Esophagus squamous epithelium (tissue), 4 donors: ENCODE data around the gene CCNL2.

Experiments
- CTCF ChIP-seq, 6 experiments: fragments of 450-650 bp in 4 of 6; fragments of 200-600 bp in 2 of 6; sonication (generic) in 2 of 6; IDR thresholded peaks; one replicate each; pipeline ENCODE4 v1.5.1; 2016 to 2019; ENCODE audit warnings: antibody characterized with exemption in 6 of 6, mild to moderate bottlenecking in 4 of 6, moderate library complexity in 4 of 6
- POLR2A ChIP-seq, 4 donors: fragments of 450-650 bp; IDR thresholded peaks; one replicate each; pipeline ENCODE4 v1.6.1; 2017; ENCODE audit warnings: antibody characterized with exemption in 4 of 4, mild to moderate bottlenecking in 4 of 4, moderate library complexity in 3 of 4

- peak in 2 of 4 donors; percentile 20 to 53 for TF ChIP-seq POLR2A (IDR thresholded peaks at IDR 0.05)
- peak in 5 of 6 experiments; percentile 39 to 67 (median 53) for TF ChIP-seq CTCF (IDR thresholded peaks at IDR 0.05)
Measured at GRCh38 chr1:1349256-1350012, 49.7 kb downstream of the CCNL2 start, which contains the start of gene DVL1.
